ENCODE measurements around the gene TRIM33. TPM values are rescaled to one million over a fixed set of nuclear protein-coding genes. Genes with fewer than 3 reads are reported as not detected.

TRIM33 gene
- total RNA-seq, 4 donors from 2014 or later, result 26.7 to 49.0 (median 34.5) TPM

DNA sequence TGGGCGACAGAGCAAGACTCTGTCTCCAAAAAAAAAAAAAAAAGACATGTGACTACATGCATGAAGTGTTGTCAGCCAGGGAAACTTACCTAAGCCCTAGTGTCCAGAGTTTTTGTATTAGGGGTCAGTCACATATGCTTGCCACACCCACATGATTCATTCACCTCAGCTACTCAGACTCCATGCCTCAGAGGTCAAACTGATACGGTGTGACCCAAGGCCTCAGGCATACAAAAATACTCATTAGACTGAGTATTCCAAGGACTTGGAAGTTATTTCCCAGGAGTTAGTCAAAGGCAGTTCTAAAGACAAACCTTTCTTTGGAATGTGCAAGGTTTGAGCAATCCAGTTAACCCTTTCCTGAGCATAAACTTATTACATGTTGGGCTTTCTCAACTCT is 6.3 kb upstream of the TRIM33 start:
- TF ChIP-seq EP300 (IDR thresholded peaks at IDR 0.05) (no peak), POLR2AphosphoS5 (IDR thresholded peaks at IDR 0.05) (no peak), POLR2A (IDR thresholded peaks at IDR 0.05) (no peak)
- TF ChIP-seq, protein P1, sequence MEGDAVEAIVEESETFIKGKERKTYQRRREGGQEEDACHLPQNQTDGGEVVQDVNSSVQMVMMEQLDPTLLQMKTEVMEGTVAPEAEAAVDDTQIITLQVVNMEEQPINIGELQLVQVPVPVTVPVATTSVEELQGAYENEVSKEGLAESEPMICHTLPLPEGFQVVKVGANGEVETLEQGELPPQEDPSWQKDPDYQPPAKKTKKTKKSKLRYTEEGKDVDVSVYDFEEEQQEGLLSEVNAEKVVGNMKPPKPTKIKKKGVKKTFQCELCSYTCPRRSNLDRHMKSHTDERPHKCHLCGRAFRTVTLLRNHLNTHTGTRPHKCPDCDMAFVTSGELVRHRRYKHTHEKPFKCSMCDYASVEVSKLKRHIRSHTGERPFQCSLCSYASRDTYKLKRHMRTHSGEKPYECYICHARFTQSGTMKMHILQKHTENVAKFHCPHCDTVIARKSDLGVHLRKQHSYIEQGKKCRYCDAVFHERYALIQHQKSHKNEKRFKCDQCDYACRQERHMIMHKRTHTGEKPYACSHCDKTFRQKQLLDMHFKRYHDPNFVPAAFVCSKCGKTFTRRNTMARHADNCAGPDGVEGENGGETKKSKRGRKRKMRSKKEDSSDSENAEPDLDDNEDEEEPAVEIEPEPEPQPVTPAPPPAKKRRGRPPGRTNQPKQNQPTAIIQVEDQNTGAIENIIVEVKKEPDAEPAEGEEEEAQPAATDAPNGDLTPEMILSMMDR (IDR thresholded peaks at IDR 0.05), result no peak
- no peaks in the 10 kb centered on the region for H3K27me3 ChIP-seq
- H3K9me3 ChIP-seq, result no peaks in the 10 kb centered on the region
- WGBS, 2 donors (ENCODE audit: low coverage in 1 of 2), result 79 to 100% methylated on average over 1 to 2 of the region's 2 CpGs
- H3K4me1 ChIP-seq, result peaks cover 0 to 7% (median 0%) of the 10 kb centered on the region in 3 donors
- H3K4me3 ChIP-seq, result no peak overlapping the region
- no peaks in the 10 kb centered on the region for H3K36me3 ChIP-seq
- ATAC-seq, result no peak
- no peak overlapping the region for H3K27ac ChIP-seq

DNA sequence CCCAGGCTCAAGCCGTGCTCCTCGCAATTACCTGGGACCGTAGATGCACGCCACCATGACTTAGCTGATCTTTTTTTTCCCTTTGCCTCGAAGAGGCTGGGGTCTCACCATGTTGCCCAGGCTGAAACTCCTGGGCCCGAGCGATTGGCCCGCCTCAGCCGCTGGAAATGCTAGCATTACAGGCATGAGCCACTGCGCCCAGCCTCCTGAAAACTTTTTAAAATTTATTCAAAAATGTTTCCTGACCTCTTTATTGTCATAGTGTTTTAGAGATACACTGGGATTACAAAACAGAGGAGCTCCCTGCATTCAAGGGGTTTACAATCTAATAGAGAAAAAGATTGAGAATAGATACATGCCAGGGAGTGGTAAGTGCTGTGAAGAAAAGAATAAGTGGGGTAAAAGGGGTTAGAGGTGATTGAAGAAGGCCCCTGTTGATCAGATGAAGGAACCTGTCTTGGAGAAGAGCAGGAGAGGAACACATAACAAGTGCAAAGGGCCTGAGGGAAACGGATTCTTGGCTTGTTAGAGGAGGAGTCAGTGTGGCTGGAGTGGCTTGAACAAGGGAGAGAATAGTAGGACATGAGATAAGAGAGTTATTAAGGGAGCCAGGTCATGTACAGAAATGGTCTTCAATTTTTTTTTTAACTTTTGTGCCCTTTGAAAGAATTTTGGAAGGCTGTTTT is 1.7 kb upstream of the TRIM33 start:
- Histone ChIP-seq H3K27me3 (no peaks in the 10 kb centered on the region), H3K27ac (peak overlapping the region in 2 of 4 donors; percentile 93 to 97), H3K4me3 (peak overlapping the region in 1 of 2 donors; percentile 97), H3K4me1 (peaks cover 5 to 37% (median 21%) of the 10 kb centered on the region in 3 donors), H3K36me3 (no peaks in the 10 kb centered on the region), H3K9me3 (no peaks in the 10 kb centered on the region)
- WGBS, 2 donors (ENCODE audit: low coverage in 1 of 2), result 37 to 70% methylated on average over 1 to 2 of the region's 11 CpGs
- no peak for ATAC-seq
- TF ChIP-seq POLR2AphosphoS5 (IDR thresholded peaks at IDR 0.05) (no peak), EP300 (IDR thresholded peaks at IDR 0.05) (no peak), POLR2A (IDR thresholded peaks at IDR 0.05) (no peak)
- TF ChIP-seq, protein P1 (IDR thresholded peaks at IDR 0.05), result no peak

DNA sequence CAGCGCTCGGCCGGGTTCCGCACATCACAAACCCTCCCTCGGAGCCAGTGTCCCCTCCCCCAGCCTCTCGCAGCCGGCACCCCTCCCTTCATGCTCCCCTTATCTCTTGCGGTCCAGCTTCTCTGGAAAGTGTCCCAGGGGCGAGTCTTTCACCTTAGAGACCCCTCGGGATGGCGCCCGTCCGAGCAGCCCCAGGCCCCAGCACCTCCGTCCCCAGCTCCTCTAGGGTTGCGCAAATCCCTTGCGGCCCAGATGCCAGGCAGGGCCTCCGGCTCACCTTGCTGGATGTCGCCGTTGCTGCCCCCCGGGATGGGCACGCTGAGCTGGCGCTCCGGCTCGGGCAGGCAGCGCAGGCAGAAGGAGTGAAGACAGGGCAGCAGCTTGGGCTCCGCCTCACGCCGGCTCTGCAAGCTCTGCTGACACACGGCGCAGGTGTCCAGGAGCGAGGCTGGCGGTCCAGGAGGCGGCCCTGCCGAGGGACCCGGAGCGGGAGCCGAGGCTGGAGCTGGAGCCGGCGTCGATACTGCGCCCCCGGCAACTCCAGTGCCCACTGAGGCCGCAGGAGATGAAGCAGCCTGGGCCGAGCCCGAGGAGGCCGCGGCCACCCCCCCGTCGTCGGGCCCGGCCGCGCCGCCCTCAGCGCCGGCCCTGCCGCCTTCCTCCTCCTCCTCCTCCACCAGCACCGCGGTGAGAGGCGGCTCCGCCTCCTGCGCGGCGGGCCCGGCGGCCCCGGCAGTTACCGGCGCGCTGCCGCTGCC is 550 bp downstream of the TRIM33 start:
- H3K27me3 ChIP-seq, result no peaks in the 10 kb centered on the region
- TF ChIP-seq POLR2AphosphoS5 (IDR thresholded peaks at IDR 0.05), result no peak
- no peak for TF ChIP-seq EP300 (IDR thresholded peaks at IDR 0.05)
- TF ChIP-seq POLR2A (IDR thresholded peaks at IDR 0.05), result no peak
- TF ChIP-seq, protein P1 (IDR thresholded peaks at IDR 0.05), result no peak
- H3K4me1 ChIP-seq, result peaks cover 5 to 51% (median 29%) of the 10 kb centered on the region in 3 donors
- H3K36me3 ChIP-seq, result peaks cover 0 to 5% of the 10 kb centered on the region in 2 donors
- 0% methylated on average over 6 to 11 of the region's 71 CpGs for WGBS, 2 donors (ENCODE audit: low coverage in 1 of 2)
- H3K4me3 ChIP-seq, result peak overlapping the region; percentile 85 to 97
- H3K9me3 ChIP-seq, result no peaks in the 10 kb centered on the region
- ATAC-seq, result peak; percentile 82
- peak overlapping the region; percentile 59 to 97 (median 94) for H3K27ac ChIP-seq

DNA sequence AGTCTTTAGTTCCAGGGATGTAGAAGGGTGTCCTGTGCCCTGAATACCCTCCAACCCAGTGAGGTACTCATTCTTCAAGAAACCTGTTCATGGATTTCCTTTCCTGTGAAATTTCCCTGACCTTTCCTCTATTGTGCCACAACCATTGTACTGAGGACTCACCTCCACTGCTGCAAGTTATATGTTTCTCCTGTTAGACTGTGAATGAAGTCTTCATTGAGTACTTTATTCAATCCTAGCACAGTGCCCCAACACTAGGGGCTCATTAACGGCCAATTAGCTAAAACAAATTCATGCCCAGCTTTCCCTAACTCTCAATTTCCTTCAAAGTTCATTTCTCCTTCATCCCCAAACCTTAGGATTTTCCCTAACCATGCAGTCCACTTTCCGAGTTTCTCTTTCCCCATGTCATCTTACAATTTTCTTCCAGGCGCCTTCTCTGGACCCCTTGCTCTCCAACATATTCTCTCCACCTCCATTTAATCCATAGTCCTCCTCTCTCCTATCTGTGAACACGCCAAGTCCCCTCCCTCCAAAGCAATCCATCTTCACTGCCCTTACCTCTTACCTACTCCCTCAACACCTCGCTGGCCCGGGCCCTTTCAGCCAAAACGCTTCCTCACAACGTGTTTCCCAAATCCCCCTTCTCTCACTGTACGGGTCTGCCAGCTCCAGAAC is 1.3 kb downstream of the TRIM33 start:
- ATAC-seq, result no peak
- 2% methylated on average over 7 to 9 of the region's 9 CpGs for WGBS, 2 donors (ENCODE audit: low coverage in 1 of 2)
- TF ChIP-seq POLR2AphosphoS5 (IDR thresholded peaks at IDR 0.05), result no peak
- TF ChIP-seq POLR2A (IDR thresholded peaks at IDR 0.05), result no peak
- TF ChIP-seq, protein P1 (IDR thresholded peaks at IDR 0.05), result no peak
- no peak for TF ChIP-seq EP300 (IDR thresholded peaks at IDR 0.05)

More for the DNA sequence above, 1.3 kb downstream of the TRIM33 start:
- Histone ChIP-seq H3K4me1 (peaks cover 5 to 58% (median 29%) of the 10 kb centered on the region in 3 donors), H3K36me3 (peaks cover 0 to 7% of the 10 kb centered on the region in 2 donors), H3K27me3 (no peaks in the 10 kb centered on the region), H3K27ac (peak overlapping the region in 3 of 4 donors; percentile 93 to 97 (median 94)), H3K9me3 (no peaks in the 10 kb centered on the region), H3K4me3 (peak overlapping the region; percentile 85 to 97)

Data from gastroesophageal sphincter (tissue), 4 donors.